SH-SY5Y (cell line): Measurements from ENCODE around the gene RYR1.

ENCODE experiments used
- GATA2 ChIP-seq: IDR thresholded peaks from 2 replicates; pipeline ENCODE4 v1.6.1; 2011; ENCODE audit warnings: mild to moderate bottlenecking, low read depth, low read length
- GATA3 ChIP-seq: IDR thresholded peaks from 2 replicates; pipeline ENCODE4 v1.6.1; 2011; ENCODE audit warnings: low read depth, mild to moderate bottlenecking, low read length, moderate library complexity

RYR1 gene

DNA sequence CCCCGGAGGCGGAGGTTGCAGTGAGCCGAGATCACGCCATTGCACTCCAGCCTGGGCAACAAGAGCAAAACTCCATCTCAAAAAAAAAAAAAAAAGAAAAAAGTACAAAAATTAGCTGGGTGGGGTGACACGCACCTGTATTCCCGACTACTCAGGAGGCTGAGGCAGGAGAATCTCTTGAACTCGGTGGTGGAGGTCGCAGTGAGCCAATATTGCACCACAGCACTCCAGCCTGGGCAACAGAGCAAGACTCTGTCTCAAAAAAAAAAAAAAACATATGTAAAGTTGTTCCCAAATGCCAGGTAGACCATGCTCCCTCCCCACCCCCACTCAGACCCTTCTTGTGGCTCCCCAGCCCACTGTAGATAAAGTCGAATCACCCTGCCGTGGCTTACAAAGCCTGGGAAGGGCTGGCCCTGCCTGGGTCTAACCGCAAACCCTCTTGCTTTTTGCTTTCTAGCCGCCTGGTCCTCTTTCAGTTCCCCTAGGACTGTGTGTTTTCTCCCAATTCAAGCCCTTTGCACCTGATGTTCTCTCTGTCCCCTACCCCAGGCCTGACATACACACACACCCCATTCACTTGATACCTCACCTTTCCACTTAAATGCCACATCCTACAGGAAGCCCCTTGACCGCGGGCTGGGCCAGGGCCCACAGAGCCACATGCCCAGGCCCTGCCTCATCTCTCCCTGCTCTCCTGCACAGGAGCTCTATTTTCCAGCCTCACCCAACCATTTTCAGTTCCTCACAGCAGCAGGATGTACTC is 149.9 kb downstream of the RYR1 start:
- TF ChIP-seq GATA3 (no peak), GATA2 (no peak)

DNA sequence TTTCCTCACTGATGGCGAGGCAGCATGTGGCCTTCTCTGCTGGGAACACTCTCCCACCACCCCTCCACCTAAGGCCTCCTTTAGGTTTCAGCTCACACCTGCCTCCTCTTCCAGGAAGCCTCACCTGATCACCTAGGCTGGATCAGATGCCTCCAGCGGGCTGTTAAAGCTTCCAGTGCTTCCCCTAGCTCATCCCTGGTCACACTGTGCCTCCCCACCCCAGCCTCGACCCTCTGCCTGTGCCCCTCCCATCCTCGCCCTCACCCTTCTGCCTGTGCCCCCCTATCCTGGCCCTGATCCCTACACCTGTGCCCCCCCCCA is 150.5 kb downstream of the RYR1 start:
- TF ChIP-seq GATA2 (no peak), GATA3 (no peak)

DNA sequence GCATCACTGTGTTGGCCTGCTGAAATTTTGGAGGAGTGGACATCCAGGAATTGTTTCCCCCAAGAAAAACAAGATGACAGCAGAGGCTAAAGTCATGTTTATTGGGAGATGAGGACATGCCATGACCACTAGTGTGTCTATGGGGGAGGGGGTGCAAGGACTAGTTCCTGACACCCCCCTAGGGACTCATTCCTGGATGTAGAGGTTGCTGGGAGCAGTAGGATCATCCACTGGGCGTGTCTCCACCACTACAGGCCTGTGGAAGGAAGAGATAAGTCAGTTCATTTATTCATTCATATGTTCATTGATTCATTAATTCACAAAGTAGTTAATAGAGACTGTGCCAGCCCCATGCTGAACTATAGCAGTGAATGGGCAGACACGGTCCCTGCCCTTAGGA is 154.1 kb downstream of the RYR1 start:
- TF ChIP-seq GATA3 (no peak), GATA2 (no peak)

DNA sequence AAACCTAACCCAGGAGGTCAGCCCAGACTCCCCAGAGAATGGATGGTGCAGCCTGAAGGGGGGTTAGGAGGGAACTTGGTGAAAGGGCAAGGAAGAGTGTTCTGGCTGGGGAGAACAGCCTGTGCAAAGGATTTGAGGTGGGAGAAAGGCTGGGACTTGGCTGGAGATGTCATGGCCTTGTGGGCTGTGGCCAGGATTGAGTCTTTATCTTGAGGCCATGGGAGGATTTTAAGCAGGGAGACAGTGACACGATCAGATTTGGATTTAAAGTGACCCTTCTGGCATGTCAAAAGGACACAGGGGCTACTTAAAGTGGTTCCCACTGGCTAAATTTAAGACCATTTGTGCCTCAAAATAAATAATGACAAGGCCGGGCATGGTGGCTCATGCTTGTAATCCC is 154.6 kb downstream of the RYR1 start:
- no peak for TF ChIP-seq GATA2
- no peak for TF ChIP-seq GATA3

DNA sequence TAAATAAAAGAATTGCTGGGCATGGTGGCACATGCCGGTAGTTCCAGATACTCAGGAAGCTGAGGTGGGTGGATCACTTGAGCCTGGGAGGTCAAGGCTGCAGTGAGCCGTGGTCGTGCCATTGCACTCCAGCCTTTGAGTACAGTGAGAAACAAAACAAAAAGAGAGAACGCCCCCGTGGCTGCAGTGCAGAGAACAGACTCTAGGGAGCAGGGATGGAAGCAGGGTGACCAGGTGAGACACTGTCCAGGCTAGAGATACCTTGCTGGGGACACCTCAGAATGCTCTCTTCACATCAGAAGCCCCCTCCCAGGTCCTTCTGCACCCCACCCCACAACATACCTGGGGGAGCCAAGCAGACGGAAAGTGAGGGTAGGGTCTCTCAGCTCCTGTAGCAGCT is 159.4 kb downstream of the RYR1 start:
- TF ChIP-seq GATA2 (no peak), GATA3 (no peak)

DNA sequence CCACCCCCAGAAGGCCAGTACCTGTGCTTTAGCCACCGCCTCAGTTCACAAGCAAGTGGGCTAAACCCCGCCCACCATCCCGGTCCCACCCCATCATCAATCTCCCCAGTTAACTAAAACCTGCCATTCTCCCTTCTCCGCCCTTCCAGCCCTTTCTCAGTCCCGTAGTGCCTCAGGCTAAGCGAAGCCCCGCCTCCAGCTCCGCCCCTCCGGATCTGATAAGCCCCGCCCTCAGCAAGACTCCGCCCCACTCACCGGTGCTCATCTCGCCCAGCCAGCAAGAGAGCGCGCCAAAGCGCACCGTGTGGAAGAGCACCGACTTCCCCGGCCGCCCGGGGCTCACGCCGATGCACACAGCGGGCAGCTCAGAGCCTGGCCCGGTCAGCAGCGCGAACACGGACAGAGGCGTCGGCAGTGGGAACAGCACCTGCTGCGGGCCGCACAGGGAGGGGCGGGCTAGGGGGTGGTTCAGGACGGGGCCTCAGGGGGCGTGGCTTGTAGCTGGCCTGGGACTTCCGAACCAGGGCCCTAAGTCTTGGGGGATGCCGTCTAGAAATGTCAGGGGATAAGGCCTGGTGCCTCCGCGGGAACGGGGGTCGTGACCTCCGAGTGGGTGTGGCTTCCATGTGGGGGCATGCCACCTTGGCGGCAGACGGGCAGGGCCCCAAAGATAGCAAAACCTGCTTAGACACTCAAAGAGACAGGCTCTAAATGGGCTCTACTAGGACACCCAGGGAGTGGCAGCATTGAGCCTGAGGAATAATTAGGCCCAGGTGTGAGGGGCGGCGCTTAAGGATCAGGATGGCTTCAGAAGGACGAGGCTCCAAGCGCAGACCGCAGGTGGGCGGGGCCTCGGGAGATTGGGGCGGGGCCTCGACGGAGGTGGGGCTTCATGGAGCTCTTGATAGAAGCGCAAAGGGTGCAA is 162.8 kb downstream of the RYR1 start:
- no peak for TF ChIP-seq GATA3
- no peak for TF ChIP-seq GATA2

DNA sequence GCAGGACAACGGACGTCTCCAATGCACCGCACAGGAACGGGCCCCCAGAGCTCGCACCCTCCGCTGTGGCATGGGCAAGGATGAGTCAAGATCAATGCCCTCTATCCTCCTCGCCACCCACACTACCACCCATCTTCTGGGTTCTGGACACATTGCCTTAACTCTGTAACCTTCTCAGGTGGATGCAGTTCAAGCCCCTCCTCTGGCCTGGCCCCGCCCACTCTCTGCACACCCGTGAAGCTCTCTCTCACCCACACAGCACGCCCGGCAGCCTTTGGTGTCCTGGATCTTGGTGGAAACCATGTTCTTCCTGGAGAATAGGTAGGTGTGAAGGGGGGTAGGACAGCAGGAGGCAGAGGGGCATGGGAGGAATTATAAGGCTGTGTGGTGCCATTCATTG is 163.6 kb downstream of the RYR1 start:
- TF ChIP-seq GATA3 (no peak), GATA2 (no peak)

DNA sequence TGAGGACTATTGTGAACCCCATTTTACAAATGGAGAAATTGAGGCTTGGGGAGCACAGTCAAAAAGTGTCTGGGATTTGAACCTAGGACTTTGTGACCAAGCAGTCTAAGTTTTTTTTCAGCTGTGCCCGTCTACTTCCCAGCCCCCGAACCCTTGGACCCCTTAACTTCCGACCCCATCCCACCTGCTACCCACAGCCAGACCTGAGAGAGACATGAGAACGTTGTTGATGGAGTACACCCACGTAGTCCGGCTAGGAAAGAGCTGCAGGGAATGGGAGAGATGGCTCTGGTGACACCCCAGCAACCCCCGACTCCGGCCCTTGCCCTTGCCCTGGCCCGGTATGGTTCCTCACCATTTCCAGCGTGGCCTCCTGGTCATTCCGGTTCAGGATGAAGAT is 166.2 kb downstream of the RYR1 start:
- TF ChIP-seq GATA3 (no peak), GATA2 (no peak)

DNA sequence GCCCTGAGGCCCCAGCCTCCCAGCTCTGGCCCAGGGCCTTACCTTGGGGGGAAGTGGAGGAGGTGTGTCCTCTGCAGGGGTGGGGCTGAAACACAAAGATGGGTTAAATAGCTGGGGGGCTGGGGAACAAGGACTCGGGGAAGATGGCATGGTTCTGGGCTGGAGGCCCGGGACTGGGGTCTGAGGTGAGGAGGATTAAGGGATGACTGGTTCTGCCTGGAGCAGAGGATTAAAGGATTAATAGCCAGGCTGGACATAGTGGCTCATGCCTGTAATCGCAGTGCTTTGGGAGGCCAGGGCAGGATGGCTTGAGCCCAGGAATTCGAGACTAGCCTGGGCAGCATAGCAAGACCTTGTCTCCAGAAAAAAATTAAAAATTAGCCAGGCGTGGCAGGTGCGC is 172.6 kb downstream of the RYR1 start:
- TF ChIP-seq GATA2 (no peak), GATA3 (no peak)

DNA sequence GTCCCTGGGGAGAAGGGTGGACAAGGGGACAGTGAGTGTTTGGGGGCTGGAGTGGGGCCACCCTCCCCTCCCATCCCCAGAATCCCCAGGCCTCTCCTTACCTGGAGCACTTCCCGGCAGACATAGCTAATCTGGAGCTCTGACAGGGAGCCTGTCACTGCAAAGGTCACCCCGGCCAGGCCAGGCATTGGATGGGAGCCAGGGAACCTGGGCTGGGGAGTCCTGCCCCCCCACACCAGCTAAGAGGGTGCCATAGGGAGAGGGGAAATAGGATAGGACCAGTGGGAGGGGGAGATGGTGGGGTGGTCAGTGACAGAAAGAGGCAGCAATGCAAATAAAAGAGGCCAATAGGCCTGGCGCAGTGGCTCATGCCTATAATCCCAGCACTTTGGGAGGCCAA is 180.8 kb downstream of the RYR1 start:
- TF ChIP-seq GATA2 = no peak
- TF ChIP-seq GATA3 = no peak

DNA sequence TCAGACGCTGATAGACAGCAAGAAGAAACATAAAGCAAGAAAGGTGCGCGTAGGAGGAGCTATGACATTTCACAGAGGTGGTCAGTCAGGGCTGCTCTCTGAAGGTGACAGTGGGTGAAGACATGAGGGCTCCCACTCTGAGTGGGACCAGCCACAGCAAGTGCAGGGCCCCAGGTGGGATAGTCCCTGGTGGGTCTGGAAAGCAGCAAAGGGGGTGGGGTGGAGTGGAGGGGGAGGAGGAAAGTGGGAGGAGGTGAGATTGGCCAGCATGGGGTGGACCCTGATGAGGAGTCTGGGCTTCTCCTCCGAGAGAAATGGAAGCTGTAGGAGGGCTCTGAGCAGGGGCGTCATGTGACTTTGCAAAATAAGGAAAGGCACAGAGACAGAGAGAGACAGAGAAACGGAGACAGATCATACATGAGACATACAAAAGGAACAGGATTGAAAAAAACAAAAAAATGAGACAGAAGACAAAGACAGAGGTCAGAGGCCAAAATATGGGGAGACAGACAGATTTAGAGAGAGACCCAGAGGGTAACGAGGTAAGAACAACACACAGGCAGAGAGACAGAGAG is 181.6 kb downstream of the RYR1 start:
- TF ChIP-seq GATA3 (no peak), GATA2 (no peak)

DNA sequence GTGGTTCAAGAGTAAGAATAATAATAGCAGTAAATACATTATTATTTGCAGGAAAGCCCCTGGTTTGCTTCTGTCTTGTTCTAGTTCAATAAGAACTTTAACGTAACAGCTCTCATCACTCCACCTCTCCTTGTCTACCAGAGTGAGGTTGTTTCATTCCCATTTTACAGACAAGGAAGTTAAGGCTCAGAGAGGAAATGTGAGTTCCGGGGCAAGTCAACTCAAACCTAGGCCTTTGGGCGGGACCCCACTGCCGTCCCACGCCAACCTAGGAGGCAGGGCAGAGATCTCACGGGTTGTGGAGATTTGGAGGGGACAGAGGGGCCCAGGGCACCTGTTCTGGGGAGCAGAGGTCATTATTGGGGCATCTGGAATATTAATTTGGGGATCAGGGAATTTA is 182.8 kb downstream of the RYR1 start:
- no peak for TF ChIP-seq GATA3
- TF ChIP-seq GATA2 = no peak

DNA sequence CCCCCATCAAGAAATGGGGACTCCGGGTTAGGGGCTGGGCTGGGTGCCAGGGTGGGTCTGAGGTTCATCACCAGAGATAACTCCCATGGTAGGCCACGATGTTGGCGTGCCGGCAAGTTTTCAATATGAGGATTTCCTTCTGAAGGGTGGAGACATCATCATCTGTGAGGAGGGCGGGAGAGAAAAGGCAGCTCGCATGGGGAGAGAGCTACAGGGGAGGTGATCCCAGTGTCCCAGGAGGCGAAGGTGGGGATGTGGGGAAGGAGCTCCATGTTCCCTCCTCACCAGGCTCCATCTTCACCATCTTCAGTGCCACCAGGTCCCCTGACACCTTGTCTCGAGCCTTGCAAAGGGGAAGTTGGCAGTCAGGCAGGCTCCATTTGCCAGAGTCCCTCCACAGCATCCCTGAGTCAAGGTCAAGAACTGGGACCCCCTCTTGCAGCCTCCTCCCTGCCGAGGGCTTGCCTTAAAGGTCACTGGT is 183.8 kb downstream of the RYR1 start:
- no peak for TF ChIP-seq GATA2
- no peak for TF ChIP-seq GATA3

DNA sequence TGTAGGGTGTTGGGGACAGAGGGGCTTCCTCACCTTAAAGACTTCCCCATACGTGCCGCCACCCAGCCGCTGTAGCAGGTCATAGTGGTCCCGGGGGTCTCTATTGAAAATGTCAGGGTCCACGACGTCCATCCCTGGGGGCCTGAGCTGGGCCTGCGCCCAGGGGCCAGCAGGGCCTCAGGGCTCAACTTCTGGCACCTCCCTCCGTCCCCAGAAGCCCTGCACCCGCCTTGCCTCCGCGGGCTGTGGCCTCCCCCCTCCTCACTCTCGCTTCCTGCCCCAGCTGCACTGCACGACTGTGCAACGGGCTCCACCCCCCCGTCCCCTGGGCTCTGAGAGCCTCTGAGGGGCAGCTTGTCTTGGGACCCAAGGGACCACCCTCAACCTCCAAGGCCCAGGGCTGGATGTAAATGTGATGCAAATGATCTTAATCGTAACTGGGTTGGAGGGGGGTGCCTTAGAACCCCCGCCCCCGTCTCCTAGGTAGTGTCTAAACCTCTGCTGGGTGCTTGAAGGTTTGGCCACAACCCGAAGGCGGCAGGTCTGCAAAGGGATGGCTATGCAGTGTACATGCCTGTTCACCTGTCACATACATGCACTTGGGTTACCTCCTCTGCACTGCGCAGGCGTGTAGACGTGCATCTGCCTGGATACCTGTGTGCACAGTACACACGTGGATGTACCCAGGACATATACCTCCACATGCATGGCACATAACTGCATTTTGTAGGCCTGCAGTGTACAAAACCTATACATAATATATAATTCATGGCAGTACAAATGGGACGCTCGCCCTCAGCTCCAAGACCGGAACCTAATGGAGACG is 184.5 kb downstream of the RYR1 start, which contains the start of gene MAP4K1:
MAP4K1 (minus strand) TSS at position 190 of the 826 bp plus-strand sequence; CDS start at position 132, 58 bp downstream.
- TF ChIP-seq GATA3 (no peak), GATA2 (no peak)
